Epithelial cell of proximal tubule (primary cell): Measurements from ENCODE around the gene C1orf35. TPM values are rescaled to one million over a fixed set of nuclear protein-coding genes. Genes with fewer than 3 reads are reported as not detected.

ENCODE experiments used
- DNase-seq: peaks from one replicate; pipeline ENCODE4 v3.0.0-alpha.2; 2011; ENCODE audit warnings: low read depth
- H3K4me3 ChIP-seq: 2 replicates; pipeline ENCODE4 v1.5.1; 2011; ENCODE audit warnings: low read depth, mild to moderate bottlenecking, low read length
- CTCF ChIP-seq: conservative IDR thresholded peaks from 2 replicates; pipeline ENCODE4 v1.5.1; 2012; ENCODE audit warnings: low read depth, mild to moderate bottlenecking, low read length
- total RNA-seq: library from RNA; depleted of rRNA; stranded (reverse); fragments of >200 nt; gene quantifications from 2 replicates; pipeline ENCODE4 v1.2.3, GENCODE V29; 2015

The C1orf35 gene
- total RNA-seq, 1 donor from 2014 or later: 23.8 TPM

- H3K4me3 ChIP-seq: no peak overlapping the region
- DNase-seq: no peak
- TF ChIP-seq CTCF: no peak
Measured at GRCh38 chr1:228076796-228077430, 26.2 kb downstream of the C1orf35 start.

- DNase-seq: no peak
- H3K4me3 ChIP-seq: no peak overlapping the region
- TF ChIP-seq CTCF: no peak
Measured at GRCh38 chr1:228075801-228076271, 27.3 kb downstream of the C1orf35 start.

- no peak for TF ChIP-seq CTCF
- no peak for DNase-seq
- H3K4me3 ChIP-seq: no peak overlapping the region
Measured at GRCh38 chr1:228074954-228075730, 28.0 kb downstream of the C1orf35 start.

GRCh38 chr1:228073857-228074545 lies 29.1 kb downstream of the C1orf35 start:
- DNase-seq: no peak
- TF ChIP-seq CTCF: peak; percentile 26
- no peak overlapping the region for H3K4me3 ChIP-seq

- no peak overlapping the region for H3K4me3 ChIP-seq
- no peak for TF ChIP-seq CTCF
- no peak for DNase-seq
Measured at GRCh38 chr1:228073061-228073856, 29.9 kb downstream of the C1orf35 start.

GRCh38 chr1:228072658-228073043 lies 30.5 kb downstream of the C1orf35 start:
- TF ChIP-seq CTCF: no peak
- no peak overlapping the region for H3K4me3 ChIP-seq
- DNase-seq: no peak
